Activated T-helper 2 cell treated with anti-CD3 and anti-CD28 coated beads, Interferon-gamma antibody, Interleukin-2, Interleukin-4, amounts not matched to agents 10 μg/mL and 5 μg/mL and 100 μg/mL, durations not matched to agents 14 hours and 24 hours and 36 hours (primary cell): Measurements from ENCODE around the gene ECHS1. TPM values are rescaled to one million over a fixed set of nuclear protein-coding genes. Genes with fewer than 3 reads are reported as not detected.
"Not testable (repeated sequence)": the region's sequence is repeated elsewhere in the genome, so short reads cannot be mapped to it uniquely, and the experiment has no call there.

ENCODE experiments used
- DNase-seq: peaks from one replicate; pipeline ENCODE4 v3.0.0; 2021; ENCODE audit warnings: low spot score
- H3K27ac Mint-ChIP-seq: one replicate; pipeline ENCODE4 v1.8.0; 2021; ENCODE audit warnings: mixed read lengths
- H3K27me3 Mint-ChIP-seq: one replicate; pipeline ENCODE4 v1.8.0; 2021; ENCODE audit warnings: low read depth, mixed read lengths
- H3K36me3 Mint-ChIP-seq: one replicate; pipeline ENCODE4 v1.8.0; 2021; ENCODE audit warnings: low read depth, mixed read lengths
- H3K4me1 Mint-ChIP-seq: one replicate; pipeline ENCODE4 v1.8.0; 2021; ENCODE audit warnings: low read depth, mixed read lengths
- H3K4me3 Mint-ChIP-seq: one replicate; pipeline ENCODE4 v1.8.0; 2021; ENCODE audit warnings: low read depth, mild to moderate bottlenecking, moderate library complexity, mixed read lengths
- H3K9me3 Mint-ChIP-seq: one replicate; pipeline ENCODE4 v1.8.0; 2021; ENCODE audit warnings: mixed read lengths
- intact Hi-C: fragments of 100-400 bp; cut with micrococcal nuclease; formaldehyde crosslinking; loops from one replicate; pipeline ENCODE4 v1.15.1; 2023
- total RNA-seq: library from RNA; stranded (reverse); gene quantifications from 2 replicates; pipeline ENCODE4 v1.2.3, GENCODE V29; 2022

Gene ECHS1
- total RNA-seq, 1 donor from 2014 or later = 74.2 TPM

DNA sequence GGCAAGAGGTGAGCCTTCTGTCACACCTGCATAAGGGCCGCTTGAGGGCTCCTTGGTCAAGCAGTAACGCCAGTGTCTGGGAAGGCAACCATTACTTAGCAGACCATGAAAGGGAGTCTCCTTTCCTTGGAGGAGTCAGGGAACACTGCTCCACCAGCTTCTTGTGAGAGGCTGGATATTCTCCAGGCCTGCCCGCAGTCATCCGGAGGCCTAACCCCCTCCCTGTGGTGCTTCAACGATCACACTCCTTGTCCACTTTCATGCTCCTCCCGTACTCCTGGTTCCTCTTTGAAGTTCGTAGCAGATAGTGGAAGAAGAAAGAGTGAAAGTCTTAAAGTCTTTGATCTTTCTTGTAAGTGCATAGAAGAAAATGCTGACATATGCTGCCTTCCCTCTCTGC is 5.7 kb downstream of the ECHS1 start:
- H3K9me3 Mint-ChIP-seq, intact Hi-C loops, H3K4me1 Mint-ChIP-seq, H3K27me3 Mint-ChIP-seq, H3K27ac Mint-ChIP-seq, H3K4me3 Mint-ChIP-seq, DNase-seq: not testable (repeated sequence)
- H3K36me3 Mint-ChIP-seq = peaks cover 34% of the 10 kb centered on the region

DNA sequence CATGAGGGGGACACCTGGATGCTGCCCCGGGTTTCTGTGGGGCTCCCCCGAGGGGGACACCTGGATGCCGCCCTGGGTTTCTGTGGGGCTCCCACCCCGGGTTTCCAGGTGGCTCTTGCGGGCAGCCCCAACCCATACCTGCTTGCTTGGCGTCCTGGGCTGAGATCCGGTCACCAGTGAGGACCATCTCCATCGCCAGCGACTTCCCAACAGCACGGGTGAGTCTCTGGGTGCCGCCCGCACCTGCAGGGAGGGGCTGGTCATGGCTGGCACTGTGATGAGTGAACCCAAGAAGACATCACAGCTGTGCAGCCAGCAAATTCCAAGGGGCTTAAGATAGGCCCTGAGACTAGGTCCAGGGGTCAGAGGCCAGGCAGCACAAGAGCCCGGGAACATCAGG is 6.4 kb downstream of the ECHS1 start:
- Mint-ChIP-seq H3K27me3 (no peaks in the 10 kb centered on the region), H3K9me3 (no peaks in the 10 kb centered on the region), H3K27ac (no peak overlapping the region), H3K36me3 (peaks cover 40% of the 10 kb centered on the region), H3K4me3 (no peak overlapping the region), H3K4me1 (peaks cover 8% of the 10 kb centered on the region)
- intact Hi-C loops = no loop called here
- DNase-seq = no peak

DNA sequence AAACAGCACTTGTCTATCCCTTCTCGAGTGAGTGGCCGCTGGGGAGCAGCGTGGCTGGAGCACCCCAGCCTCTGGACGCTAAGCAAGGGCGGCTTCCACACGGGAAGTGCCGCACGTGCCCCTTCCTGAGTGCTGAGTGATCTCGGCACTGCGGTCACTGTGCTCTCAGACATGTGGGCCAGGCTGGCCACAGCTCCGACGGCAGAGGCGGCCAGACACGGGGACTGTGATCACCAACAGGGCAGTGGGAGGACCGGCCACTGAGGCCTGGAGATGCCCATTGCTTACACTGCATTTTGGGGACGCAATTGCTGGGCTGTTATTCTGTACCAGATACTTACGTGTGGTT is 7.0 kb downstream of the ECHS1 start:
- intact Hi-C loops = no loop called here
- Mint-ChIP-seq H3K27me3 (no peaks in the 10 kb centered on the region), H3K4me3 (no peak overlapping the region), H3K4me1 (peaks cover 6% of the 10 kb centered on the region), H3K27ac (no peak overlapping the region), H3K36me3 (peaks cover 41% of the 10 kb centered on the region), H3K9me3 (no peaks in the 10 kb centered on the region)
- no peak for DNase-seq

DNA sequence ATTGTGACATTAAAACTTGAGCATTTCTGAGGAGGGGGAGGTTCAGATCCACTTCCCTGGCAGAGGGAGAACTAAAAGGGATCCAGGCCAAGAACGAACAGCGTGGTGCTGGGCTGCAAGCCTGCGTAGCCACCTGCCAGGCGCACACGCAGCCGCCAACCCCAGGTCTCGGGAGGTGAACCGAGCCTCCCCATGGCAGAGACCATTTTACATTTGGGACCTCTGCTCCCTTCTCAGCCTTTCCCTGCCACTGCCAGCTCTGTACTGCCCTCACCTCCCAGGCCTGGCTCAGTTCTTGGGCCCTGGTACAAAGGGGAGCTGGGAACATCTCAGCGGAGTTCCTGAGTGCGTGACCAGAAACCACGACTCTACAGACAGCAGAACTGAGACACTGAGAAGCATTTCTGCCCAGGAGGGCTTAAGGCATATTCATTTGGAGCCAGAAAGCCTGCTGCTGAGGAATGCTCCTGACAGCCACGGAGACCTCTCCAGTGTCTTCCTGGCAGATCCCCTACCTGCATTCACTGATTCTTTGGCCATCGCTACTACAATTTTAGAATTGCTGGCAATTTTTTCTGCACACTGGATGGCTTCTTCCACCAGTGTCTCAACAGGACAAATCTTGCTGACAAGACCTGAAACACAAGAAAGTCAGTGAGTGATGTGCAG is 7.6 kb downstream of the ECHS1 start:
- no peak for DNase-seq
- Mint-ChIP-seq H3K4me3 (no peak overlapping the region), H3K36me3 (peaks cover 41% of the 10 kb centered on the region), H3K9me3 (no peaks in the 10 kb centered on the region), H3K27me3 (no peaks in the 10 kb centered on the region), H3K4me1 (peaks cover 6% of the 10 kb centered on the region), H3K27ac (no peak overlapping the region)
- intact Hi-C loops = no loop called here

DNA sequence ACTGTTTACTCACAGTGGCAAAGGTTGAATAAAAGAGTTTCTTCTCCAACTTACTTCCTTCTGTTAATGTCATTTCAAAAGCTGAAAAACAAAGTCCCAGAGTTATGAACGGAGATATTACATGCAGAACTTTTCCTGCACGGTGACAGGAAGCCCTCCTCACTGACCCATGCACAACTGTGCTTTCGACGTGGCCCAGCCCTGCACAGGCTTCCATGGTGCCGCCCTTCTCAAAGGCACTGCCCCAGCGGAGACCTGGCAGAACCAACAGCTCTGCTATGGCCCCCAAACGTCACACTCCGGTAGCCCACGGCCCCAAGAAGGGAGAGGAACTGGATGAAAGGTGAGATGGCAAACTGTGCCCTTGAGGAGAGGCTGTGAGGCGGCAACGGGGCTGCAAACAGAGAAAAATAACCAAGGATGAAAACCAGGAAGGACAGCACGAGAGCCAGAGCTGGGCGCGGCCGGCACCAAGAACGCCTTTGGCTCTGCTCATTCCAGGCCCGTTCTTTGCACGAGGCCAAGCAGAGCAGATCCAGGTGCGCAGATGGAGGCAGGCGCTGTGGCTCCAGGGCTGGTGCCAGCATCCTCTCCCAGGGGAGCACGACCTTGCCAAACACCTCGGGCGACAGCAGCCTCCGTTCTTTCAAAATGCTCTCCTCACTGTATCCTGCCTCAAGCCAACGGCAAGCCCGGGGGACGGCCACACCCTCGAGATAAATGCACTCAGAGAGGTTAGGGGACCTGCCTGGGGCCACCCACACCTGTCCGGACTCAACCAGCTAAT is 8.3 kb downstream of the ECHS1 start:
- intact Hi-C loops = no loop called here
- H3K4me3 Mint-ChIP-seq = no peak overlapping the region
- H3K27ac Mint-ChIP-seq = no peak overlapping the region
- H3K27me3 Mint-ChIP-seq = no peaks in the 10 kb centered on the region
- H3K9me3 Mint-ChIP-seq = no peaks in the 10 kb centered on the region
- peaks cover 6% of the 10 kb centered on the region for H3K4me1 Mint-ChIP-seq
- peaks cover 33% of the 10 kb centered on the region for H3K36me3 Mint-ChIP-seq
- DNase-seq = no peak

DNA sequence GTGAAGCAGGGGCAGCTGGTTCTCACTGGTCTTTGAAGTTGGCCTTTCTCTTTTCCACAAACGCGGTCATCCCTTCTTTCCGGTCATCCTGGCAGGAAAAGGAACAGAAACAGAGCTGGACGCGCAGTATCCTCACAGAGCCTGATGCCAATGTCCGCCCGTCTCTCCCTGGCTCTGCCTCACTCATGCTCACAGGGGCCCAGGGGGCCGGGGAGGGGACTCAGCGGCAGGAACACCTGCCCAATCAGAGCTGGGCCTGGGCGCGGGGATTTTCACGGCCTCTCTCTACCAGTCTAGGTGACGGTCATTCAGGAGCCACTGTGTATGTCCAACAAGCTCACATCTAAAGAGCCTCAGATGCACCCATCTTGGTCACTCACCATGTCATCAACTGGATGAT is 10.3 kb downstream of the ECHS1 start:
- H3K9me3 Mint-ChIP-seq = no peaks in the 10 kb centered on the region
- H3K4me1 Mint-ChIP-seq = peaks cover 6% of the 10 kb centered on the region
- no peak overlapping the region for H3K27ac Mint-ChIP-seq
- H3K4me3 Mint-ChIP-seq = no peak overlapping the region
- DNase-seq = no peak
- H3K36me3 Mint-ChIP-seq = peaks cover 22% of the 10 kb centered on the region
- intact Hi-C loops = no loop called here
- no peaks in the 10 kb centered on the region for H3K27me3 Mint-ChIP-seq

DNA sequence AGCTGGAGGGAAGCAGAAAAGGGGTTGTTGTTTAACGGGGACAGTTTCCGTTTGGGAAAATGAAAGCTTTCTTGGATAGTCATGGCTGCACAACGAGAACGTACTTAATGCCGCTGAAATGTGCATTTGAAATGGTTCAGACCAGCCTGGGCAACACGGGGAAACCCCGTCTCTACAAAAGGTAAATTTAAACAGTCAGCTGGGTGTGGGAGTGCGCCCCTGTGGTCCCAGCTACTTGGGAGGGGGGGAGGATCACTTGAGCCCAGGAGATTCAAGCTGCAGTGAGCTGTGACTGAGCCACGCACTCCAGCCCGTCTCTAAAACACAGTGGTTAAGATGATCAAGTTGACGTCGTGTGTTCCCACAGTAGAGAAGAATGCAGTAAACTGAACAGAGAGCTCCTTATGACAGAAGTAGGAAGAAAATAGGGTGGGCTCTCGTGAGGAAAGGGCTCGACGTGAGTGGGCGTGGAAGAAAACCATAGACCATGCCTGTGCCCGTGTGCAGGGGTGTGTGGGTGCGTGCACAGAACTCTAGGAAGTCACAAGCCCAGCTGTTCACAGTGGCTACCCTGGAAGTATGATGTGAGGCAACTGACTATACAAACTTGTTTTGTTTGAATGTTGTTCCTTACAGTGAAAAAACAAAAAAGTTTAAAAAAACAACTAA is 11.2 kb downstream of the ECHS1 start:
- Mint-ChIP-seq H3K9me3 (no peaks in the 10 kb centered on the region), H3K4me1 (peaks cover 6% of the 10 kb centered on the region), H3K36me3 (peaks cover 19% of the 10 kb centered on the region), H3K27me3 (no peaks in the 10 kb centered on the region), H3K27ac (no peak overlapping the region), H3K4me3 (no peak overlapping the region)
- DNase-seq = no peak
- intact Hi-C loops = no loop called here

DNA sequence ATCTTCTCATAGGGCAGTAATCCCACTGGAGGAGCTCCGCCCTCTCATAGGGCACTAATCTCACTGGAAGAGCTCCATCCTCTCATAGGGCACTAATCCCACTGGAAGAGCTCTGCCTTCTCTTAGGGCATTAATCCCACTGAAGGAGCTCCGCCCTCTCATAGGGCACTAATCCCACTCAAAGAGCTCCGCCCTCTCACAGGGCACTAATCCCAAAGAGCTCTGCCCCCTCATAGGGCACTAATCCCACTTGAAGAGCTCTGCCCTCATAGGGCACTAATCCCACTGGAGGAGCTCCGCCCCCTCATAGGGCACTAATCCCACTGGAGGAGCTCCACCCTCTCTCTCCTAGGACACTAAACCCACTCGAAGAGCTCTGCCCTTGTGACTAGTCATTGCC is 11.9 kb downstream of the ECHS1 start:
- Mint-ChIP-seq H3K27me3 (no peaks in the 10 kb centered on the region), H3K27ac (no peak overlapping the region), H3K9me3 (no peaks in the 10 kb centered on the region), H3K4me3 (no peak overlapping the region), H3K4me1 (peaks cover 6% of the 10 kb centered on the region), H3K36me3 (peaks cover 20% of the 10 kb centered on the region)
- intact Hi-C loops = no loop called here
- no peak for DNase-seq

DNA sequence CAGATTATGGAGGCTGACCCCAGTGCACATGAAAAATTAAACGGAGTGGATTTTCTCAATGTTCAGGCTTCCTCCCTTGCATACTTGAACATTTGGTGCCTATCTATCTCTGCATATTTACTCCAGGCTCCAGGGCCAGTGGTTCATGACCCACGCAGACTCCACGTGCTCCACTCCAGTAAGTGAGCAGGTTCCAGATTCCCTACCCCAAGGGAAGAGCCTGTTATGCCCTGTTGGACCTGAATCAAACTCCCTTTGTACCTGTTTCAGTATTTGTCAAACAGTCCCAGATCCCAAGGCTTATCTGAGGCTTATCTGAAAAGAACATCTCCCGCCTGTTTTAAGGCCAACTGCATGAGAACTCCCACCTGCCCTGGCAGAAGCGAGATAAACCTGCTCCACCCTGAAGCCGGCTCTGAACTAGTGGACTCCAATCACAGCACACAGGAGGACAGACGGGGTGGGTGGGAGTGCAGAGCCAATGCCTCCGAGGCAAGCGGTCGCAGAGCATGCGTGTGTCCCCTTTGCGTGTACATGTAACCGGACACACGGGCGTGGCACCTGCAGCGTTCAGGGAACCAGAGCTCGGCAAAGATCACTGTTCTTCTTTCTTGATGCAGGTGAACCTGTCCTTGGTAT is 13.1 kb downstream of the ECHS1 start:
- Mint-ChIP-seq H3K27ac (no peak overlapping the region), H3K9me3 (no peaks in the 10 kb centered on the region), H3K4me1 (peaks cover 6% of the 10 kb centered on the region), H3K27me3 (no peaks in the 10 kb centered on the region), H3K4me3 (no peak overlapping the region), H3K36me3 (peaks cover 24% of the 10 kb centered on the region)
- DNase-seq = no peak
- intact Hi-C loops = loop anchor here (5.0 kb wide), 1 partner anchor 53 kb away; the partner anchor contains the start of genes TUBGCP2 and ZNF511

DNA sequence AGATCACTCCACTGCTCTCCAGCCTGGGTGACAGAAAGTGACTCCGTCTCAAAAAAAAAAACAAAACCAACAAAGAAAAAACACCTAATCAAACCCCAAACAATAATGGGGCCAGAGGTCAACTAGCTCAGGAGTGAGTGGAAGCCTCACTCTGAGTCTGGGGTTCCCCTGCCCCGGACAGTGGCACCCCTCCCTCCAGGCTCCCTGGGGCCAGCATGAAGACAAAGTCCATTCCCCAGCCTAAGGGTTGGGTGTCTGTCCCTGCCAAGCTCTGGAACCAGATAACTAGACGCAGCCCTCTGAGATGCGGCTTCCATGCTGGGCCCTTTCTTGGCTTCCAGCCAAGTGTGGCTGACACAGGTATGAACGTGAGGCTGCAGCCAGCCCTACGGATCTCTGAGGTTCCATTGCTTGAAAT is 13.6 kb downstream of the ECHS1 start:
- Mint-ChIP-seq H3K27ac (no peak overlapping the region), H3K4me3 (no peak overlapping the region), H3K36me3 (peaks cover 20% of the 10 kb centered on the region), H3K27me3 (no peaks in the 10 kb centered on the region), H3K4me1 (peaks cover 6% of the 10 kb centered on the region), H3K9me3 (no peaks in the 10 kb centered on the region)
- DNase-seq = no peak
- intact Hi-C loops = loop anchor here (5.0 kb wide), 1 partner anchor 52 kb away; the partner anchor contains the start of genes TUBGCP2 and ZNF511

DNA sequence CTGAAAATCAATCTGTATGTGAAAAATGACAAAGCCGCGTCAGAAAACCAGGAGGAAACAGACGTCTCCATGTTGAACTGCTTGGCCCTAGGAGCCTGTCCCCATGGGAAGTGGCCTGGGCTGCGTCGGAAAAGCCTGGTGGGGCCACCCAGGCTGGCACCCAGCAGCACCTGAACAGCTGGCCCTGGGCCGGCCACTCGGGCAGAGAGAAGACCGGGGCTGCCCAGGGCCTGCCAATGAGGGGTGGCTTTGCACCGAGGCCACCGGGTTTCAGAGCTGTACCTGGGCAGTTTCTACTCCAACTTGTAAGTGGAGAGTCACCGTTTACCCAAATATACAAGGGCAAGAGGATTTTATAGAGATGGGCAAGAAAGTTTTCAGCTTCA is 14.2 kb downstream of the ECHS1 start:
- no peak for DNase-seq
- H3K27ac Mint-ChIP-seq = no peak overlapping the region
- no peaks in the 10 kb centered on the region for H3K9me3 Mint-ChIP-seq
- intact Hi-C loops = loop anchor here (5.0 kb wide), 1 partner anchor 52 kb away; the partner anchor contains the start of genes TUBGCP2 and ZNF511
- no peak overlapping the region for H3K4me3 Mint-ChIP-seq
- peaks cover 18% of the 10 kb centered on the region for H3K36me3 Mint-ChIP-seq
- peaks cover 6% of the 10 kb centered on the region for H3K4me1 Mint-ChIP-seq
- H3K27me3 Mint-ChIP-seq = no peaks in the 10 kb centered on the region

DNA sequence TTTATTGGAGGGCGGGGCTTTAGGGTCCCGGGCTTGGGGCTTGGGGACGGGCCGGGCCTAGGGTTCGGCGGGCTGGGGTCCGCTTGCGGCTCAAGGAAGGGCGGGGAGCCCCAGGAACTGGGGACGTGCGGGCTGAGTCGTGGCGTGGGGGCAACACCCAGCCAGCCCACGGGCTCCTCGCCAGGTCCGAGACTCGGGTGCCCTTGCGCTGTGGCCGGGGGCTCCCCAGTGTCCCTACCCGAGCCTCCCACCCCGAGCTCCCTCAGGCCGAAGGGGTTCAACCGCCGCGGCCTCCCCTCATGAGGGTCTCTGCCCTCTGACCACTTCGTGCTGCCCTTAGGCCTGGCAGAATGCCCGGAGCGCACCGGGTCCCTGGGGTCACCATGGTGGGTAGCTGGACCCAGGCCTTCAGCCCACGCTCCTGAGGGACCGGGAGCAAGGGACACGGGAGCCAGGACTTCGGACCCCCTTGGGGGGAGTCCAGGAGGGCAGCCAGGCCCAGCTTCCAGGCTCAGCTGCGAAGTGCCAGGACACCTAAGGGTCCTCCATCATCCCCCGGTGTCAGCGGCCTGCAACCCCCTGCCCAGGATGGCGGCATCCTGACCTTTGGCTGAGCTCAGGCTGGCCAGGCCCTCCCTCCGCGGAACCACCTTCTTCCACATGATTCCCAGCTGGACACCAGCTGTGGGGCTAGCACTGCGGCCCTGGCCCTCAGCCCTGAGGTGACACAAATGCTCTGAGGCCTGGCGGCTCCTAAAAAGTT is 14.8 kb downstream of the ECHS1 start:
- Mint-ChIP-seq H3K9me3 (no peaks in the 10 kb centered on the region), H3K4me1 (peaks cover 6% of the 10 kb centered on the region), H3K27me3 (no peaks in the 10 kb centered on the region), H3K4me3 (no peak overlapping the region), H3K27ac (no peak overlapping the region), H3K36me3 (peaks cover 18% of the 10 kb centered on the region)
- DNase-seq = no peak
- intact Hi-C loops = loop anchor here (5.0 kb wide), 1 partner anchor 51 kb away; the partner anchor contains the start of genes TUBGCP2 and ZNF511
